D721Med (cell line): ENCODE data around the gene INTS6.

ENCODE experiments used
- DNase-seq: peaks from one replicate; pipeline ENCODE4 v3.0.0; 2011; ENCODE audit warnings: low spot score; ENCODE audit not compliant: insufficient read length
- FAIRE-seq: peaks from 2 replicates; lab custom pipeline; 2011; peaks lifted over from hg19 to GRCh38; lab: Jason Lieb, UNC
- TF ChIP-seq, protein P1 (sequence below): IDR thresholded peaks from 2 replicates; pipeline ENCODE4 v1.5.1; 2012; ENCODE audit warnings: mild to moderate bottlenecking, control low read depth; ENCODE audit not compliant: insufficient read depth; ENCODE audit errors: missing control alignments

Gene INTS6

GRCh38 chr13:51405176-51405575, 47.7 kb downstream of the INTS6 start:
- TF ChIP-seq, protein P1, sequence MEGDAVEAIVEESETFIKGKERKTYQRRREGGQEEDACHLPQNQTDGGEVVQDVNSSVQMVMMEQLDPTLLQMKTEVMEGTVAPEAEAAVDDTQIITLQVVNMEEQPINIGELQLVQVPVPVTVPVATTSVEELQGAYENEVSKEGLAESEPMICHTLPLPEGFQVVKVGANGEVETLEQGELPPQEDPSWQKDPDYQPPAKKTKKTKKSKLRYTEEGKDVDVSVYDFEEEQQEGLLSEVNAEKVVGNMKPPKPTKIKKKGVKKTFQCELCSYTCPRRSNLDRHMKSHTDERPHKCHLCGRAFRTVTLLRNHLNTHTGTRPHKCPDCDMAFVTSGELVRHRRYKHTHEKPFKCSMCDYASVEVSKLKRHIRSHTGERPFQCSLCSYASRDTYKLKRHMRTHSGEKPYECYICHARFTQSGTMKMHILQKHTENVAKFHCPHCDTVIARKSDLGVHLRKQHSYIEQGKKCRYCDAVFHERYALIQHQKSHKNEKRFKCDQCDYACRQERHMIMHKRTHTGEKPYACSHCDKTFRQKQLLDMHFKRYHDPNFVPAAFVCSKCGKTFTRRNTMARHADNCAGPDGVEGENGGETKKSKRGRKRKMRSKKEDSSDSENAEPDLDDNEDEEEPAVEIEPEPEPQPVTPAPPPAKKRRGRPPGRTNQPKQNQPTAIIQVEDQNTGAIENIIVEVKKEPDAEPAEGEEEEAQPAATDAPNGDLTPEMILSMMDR, result no peak
- FAIRE-seq, result no peak
- DNase-seq, result no peak

DNA sequence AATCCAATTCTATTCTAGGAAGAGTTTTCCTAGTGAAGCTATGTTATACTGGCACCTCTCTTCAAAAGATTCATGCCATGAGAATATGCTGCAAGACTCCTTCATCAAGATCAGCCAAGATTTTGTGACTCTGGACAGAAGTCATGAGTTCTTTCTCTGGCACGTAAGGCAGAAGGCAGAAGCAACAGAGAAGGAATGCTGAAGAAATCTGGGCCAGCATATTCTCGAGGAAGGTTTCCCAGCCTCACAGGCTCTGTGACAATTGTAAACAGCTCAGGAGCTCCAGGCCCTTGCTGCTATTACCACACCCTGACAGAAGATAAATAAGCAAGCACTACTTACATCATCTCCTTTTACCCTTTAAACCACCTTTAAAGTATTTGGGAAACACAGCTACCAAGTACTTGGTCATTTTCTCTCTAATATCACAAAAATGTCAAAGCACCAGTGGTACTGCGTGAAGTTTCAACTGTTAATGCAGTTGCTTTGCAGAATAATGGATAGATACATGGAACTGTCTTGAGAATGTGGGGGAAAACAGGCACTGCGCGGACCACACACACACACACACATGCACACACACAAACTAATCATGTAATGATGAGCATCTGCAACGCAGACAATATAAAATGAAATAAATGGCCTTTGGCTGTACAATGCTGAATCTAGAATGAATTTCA, 55.4 kb downstream of the INTS6 start:
- FAIRE-seq, result no peak
- TF ChIP-seq, protein P1, result no peak
- no peak for DNase-seq

- DNase-seq (no peak), FAIRE-seq (no peak)
- TF ChIP-seq, protein P1, result no peak
Measured at GRCh38 chr13:51396352-51396751, 56.5 kb downstream of the INTS6 start.

DNA sequence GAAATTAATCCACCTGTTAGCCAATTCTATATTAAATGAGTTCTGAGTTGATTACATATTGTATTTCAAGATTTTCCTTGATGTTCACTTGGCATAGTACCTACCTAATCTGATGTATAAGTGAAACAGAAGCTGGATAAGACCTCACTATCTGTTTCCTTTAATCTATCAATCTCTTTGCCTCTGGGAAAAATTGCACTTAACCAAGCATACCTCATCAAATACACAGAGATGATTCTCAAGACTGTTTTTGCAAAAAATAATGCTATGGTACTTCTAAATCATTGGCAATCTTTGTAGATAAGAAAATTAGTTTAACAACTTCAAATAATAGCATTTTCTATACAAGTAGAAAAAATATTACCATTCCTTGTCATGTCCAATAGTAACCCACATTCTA, 58.1 kb downstream of the INTS6 start:
- FAIRE-seq (no peak), DNase-seq (no peak)
- TF ChIP-seq, protein P1, result no peak

DNA sequence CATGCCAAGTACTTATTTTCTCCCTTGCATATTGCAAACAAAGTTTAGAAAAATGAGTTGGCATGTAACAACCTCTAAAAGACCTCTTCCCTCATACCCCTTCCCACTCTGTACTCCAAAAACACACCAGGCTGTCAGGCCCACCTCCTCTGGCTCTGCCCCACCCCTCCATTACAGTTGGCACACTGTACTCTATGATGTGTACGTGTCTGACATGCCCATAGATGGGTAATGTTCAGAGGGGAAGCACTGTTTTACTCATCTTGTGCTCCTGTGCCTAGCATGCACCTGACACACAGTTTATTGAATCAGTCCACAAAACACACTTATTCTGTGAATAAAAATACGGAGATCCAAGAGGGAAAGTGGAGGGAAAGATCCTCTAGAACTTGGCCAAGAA, 67.7 kb downstream of the INTS6 start:
- DNase-seq (no peak), FAIRE-seq (no peak)
- TF ChIP-seq, protein P1, result no peak

DNA sequence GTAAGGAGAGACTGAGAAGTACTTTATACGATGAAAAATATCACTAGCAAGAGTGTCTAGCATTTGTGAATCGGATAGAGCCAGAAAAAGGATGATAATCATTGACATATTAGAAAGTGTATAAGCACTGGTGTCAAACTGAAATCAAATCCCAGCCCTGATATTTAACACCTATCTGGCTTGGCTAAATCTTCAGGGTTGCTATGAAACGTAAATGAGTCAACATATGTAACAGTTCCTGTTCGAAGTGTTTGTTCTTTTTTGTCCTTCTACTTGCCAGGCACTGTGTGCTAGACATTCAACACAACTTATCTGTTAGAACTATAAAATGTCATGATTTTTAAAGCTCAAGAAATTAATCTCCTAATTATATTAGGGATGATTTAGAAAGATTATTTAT, 72.6 kb downstream of the INTS6 start:
- no peak for FAIRE-seq
- DNase-seq, result no peak
- TF ChIP-seq, protein P1, result no peak

GRCh38 chr13:51373451-51373850, 79.4 kb downstream of the INTS6 start:
- no peak for DNase-seq
- TF ChIP-seq, protein P1, result no peak
- FAIRE-seq, result peak; percentile 66
